Measurements from ENCODE around the gene RPTOR. TPM values are rescaled to one million over a fixed set of nuclear protein-coding genes. Genes with fewer than 3 reads are reported as not detected.

RPTOR gene
- total and polyA plus RNA-seq, 2 donors (not counting 3 experiments of a cell fraction or from before 2014, with no cell fraction given): 10.7 to 41.8 TPM

GRCh38 chr17:81008140-81008539, 463.5 kb downstream of the RPTOR start:
- BruUV-seq (replicated peaks): no TSS peak
- H3K9ac ChIP-seq (replicated peaks; ENCODE audit: extremely low read depth, insufficient read depth, low read length): no peak overlapping the region
- dilution Hi-C loops (cut with MboI; ENCODE audit: extremely low pct_ligation_motif_present, low sequenced_read_pairs): no loop called here

More at GRCh38 chr17:81008140-81008539, 463.5 kb downstream of the RPTOR start:
- CTCF ChIA-PET: interaction anchor here (1.0 kb wide), 1 partner anchor 10 kb away, joined by 3 read pairs; no protein-coding TSS in a partner anchor
- intact Hi-C loops (cut with micrococcal nuclease): no loop called here
- no peak for TF ChIP-seq JUN (IDR thresholded peaks at IDR 0.05; ENCODE audit: borderline replicate concordance, insufficient read depth, insufficient read length, low read depth)
- no peak for TF ChIP-seq FOS (IDR thresholded peaks at IDR 0.05; ENCODE audit: borderline replicate concordance, insufficient read depth, low read length)
- no peak for TF ChIP-seq POLR2A (IDR thresholded peaks at IDR 0.05; ENCODE audit: low read depth, low read length)
- TF ChIP-seq POLR2AphosphoS5 (IDR thresholded peaks at IDR 0.05; ENCODE audit: insufficient read depth, low read depth, low read length): no peak
- no peak for TF ChIP-seq CTCF (IDR thresholded peaks at IDR 0.05; ENCODE audit: extremely low read depth in 1 of 2, insufficient read depth in 1 of 2, low read depth in 1 of 2, low read length in 2 of 2)
- no peak for TF ChIP-seq EZH2 (IDR thresholded peaks at IDR 0.05; ENCODE audit: borderline replicate concordance, low read depth, low read length, severe bottlenecking)
- H3K9me3 ChIP-seq (replicated peaks; ENCODE audit: control insufficient read depth, insufficient read depth, low read length): no peaks in the 10 kb centered on the region
- no peaks in the 10 kb centered on the region for H3K4me1 ChIP-seq (ENCODE audit: control insufficient read depth, extremely low read depth, insufficient read depth, low read length)
- no peak overlapping the region for H3K4me3 ChIP-seq (replicated peaks in 1 of 3; ENCODE audit: insufficient read depth in 1 of 3, low read depth in 1 of 3, low read length in 3 of 3)
- DNase-seq (ENCODE audit: low read depth, low spot score): no peak
- no peak overlapping the region for H3K27ac ChIP-seq (ENCODE audit: insufficient read depth, low read depth, low read length)
- no peaks in the 10 kb centered on the region for H4K20me1 ChIP-seq (replicated peaks; ENCODE audit: control insufficient read depth, extremely low read depth, insufficient read depth, low read length)
- H3K79me2 ChIP-seq (ENCODE audit: control insufficient read depth, insufficient read depth, low read length): no peaks in the 10 kb centered on the region
- no peak overlapping the region for H3K4me2 ChIP-seq (ENCODE audit: insufficient read depth, low read length)
- H3K36me3 ChIP-seq (ENCODE audit: control insufficient read depth in 2 of 2, extremely low read depth in 1 of 2, insufficient read depth in 2 of 2, low read length in 2 of 2): no peaks in the 10 kb centered on the region
- no peaks in the 10 kb centered on the region for H3K9me1 ChIP-seq (replicated peaks; ENCODE audit: control insufficient read depth, extremely low read depth, insufficient read depth, low read length)
- no peak overlapping the region for H2AFZ ChIP-seq (ENCODE audit: low read depth, low read length)
- peaks cover 18 to 31% of the 10 kb centered on the region in 2 experiments for H3K27me3 ChIP-seq (ENCODE audit: control insufficient read depth in 2 of 2, insufficient read depth in 2 of 2, low read length in 2 of 2)
- POLR2A ChIA-PET: no interaction called here
- no peak for FAIRE-seq

All from endothelial cell of umbilical vein (primary cell).